ENCODE results near the gene ZNF346. TPM values are rescaled to one million over a fixed set of nuclear protein-coding genes. Genes with fewer than 3 reads are reported as not detected.

Gene ZNF346
- total RNA-seq, 1 experiment from 2014 or later = 31.2 TPM

DNA sequence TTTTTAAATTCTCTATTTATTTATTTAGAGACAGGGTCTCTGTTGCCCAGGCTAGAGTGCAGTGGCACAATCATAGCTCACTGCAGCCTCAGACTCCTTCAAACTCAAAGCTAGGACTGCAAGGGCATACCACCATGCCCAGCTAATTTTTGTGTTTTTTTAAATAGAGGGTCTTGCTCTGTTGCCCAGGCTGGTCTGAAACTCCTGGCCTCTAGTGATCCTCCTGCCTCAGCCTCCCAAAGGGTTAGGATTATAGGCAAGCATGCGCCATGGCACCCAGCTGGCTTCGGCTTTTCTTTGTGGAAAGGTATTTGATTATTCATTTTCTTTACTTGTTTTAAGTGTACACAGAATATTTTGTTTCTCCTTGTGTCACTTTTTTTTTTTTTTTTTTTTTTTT is 5.2 kb downstream of the ZNF346 start:
- peaks cover 12% of the 10 kb centered on the region for H3K4me1 Mint-ChIP-seq (ENCODE audit: low read depth, unreplicated experiment)
- no TSS peak for BruUV-seq (replicated peaks)
- no peak overlapping the region for H3K27ac Mint-ChIP-seq (ENCODE audit: unreplicated experiment)

GRCh38 chr5:177029498-177029897 is 7.0 kb downstream of the ZNF346 start:
- no peak for TF ChIP-seq CTCF (IDR thresholded peaks at IDR 0.05; ENCODE audit: unreplicated experiment)
- DNase-seq = no peak
- no TSS peak for BruUV-seq (replicated peaks)
- Mint-ChIP-seq H3K27ac (ENCODE audit: unreplicated experiment) (no peak overlapping the region), H3K9me3 (ENCODE audit: low read depth, unreplicated experiment) (no peaks in the 10 kb centered on the region), H3K4me1 (ENCODE audit: low read depth, unreplicated experiment) (peaks cover 9% of the 10 kb centered on the region), H3K36me3 (ENCODE audit: insufficient read depth, unreplicated experiment) (no peaks in the 10 kb centered on the region), H3K27me3 (ENCODE audit: unreplicated experiment) (no peaks in the 10 kb centered on the region), H3K4me3 (ENCODE audit: low read depth, unreplicated experiment) (no peak overlapping the region)
- intact Hi-C loops (cut with micrococcal nuclease; ENCODE audit: unreplicated experiment) = no loop called here
- CTCF ChIA-PET = no interaction called here

More for the DNA sequence above, 5.2 kb downstream of the ZNF346 start:
- Mint-ChIP-seq H3K9me3 (ENCODE audit: low read depth, unreplicated experiment) (no peaks in the 10 kb centered on the region), H3K4me3 (ENCODE audit: low read depth, unreplicated experiment) (no peak overlapping the region), H3K36me3 (ENCODE audit: insufficient read depth, unreplicated experiment) (peaks cover 10% of the 10 kb centered on the region), H3K27me3 (ENCODE audit: unreplicated experiment) (no peaks in the 10 kb centered on the region)
- DNase-seq = no peak
- CTCF ChIA-PET = interaction anchor here (0.6 kb wide), 1 partner anchor 207 kb away, joined by 4 read pairs; no protein-coding TSS in a partner anchor
- TF ChIP-seq CTCF (IDR thresholded peaks at IDR 0.05; ENCODE audit: unreplicated experiment) = no peak
- intact Hi-C loops (cut with micrococcal nuclease; ENCODE audit: unreplicated experiment) = no loop called here

GRCh38 chr5:177035976-177036375 is 13.5 kb downstream of the ZNF346 start:
- Mint-ChIP-seq H3K27me3 (ENCODE audit: unreplicated experiment) (no peaks in the 10 kb centered on the region), H3K27ac (ENCODE audit: unreplicated experiment) (no peak overlapping the region), H3K4me3 (ENCODE audit: low read depth, unreplicated experiment) (no peak overlapping the region), H3K36me3 (ENCODE audit: insufficient read depth, unreplicated experiment) (no peaks in the 10 kb centered on the region), H3K9me3 (ENCODE audit: low read depth, unreplicated experiment) (no peaks in the 10 kb centered on the region), H3K4me1 (ENCODE audit: low read depth, unreplicated experiment) (no peaks in the 10 kb centered on the region)
- CTCF ChIA-PET = interaction anchor here (0.6 kb wide), 1 partner anchor 163 kb away, joined by 3 read pairs; no protein-coding TSS in a partner anchor
- intact Hi-C loops (cut with micrococcal nuclease; ENCODE audit: unreplicated experiment) = no loop called here
- no TSS peak for BruUV-seq (replicated peaks)
- no peak for TF ChIP-seq CTCF (IDR thresholded peaks at IDR 0.05; ENCODE audit: unreplicated experiment)
- DNase-seq = no peak

- no TSS peak for BruUV-seq (replicated peaks)
- Mint-ChIP-seq H3K4me1 (ENCODE audit: low read depth, unreplicated experiment) (no peaks in the 10 kb centered on the region), H3K27ac (ENCODE audit: unreplicated experiment) (no peak overlapping the region), H3K36me3 (ENCODE audit: insufficient read depth, unreplicated experiment) (no peaks in the 10 kb centered on the region), H3K27me3 (ENCODE audit: unreplicated experiment) (no peaks in the 10 kb centered on the region), H3K9me3 (ENCODE audit: low read depth, unreplicated experiment) (no peaks in the 10 kb centered on the region), H3K4me3 (ENCODE audit: low read depth, unreplicated experiment) (no peak overlapping the region)
- CTCF ChIA-PET = no interaction called here
- TF ChIP-seq CTCF (IDR thresholded peaks at IDR 0.05; ENCODE audit: unreplicated experiment) = no peak
- intact Hi-C loops (cut with micrococcal nuclease; ENCODE audit: unreplicated experiment) = no loop called here
- no peak for DNase-seq
Observed at GRCh38 chr5:177036443-177036842, 13.9 kb downstream of the ZNF346 start.

All from Calu3 (cell line).